Sigmoid colon (tissue), 4 donors: ENCODE results near the gene CARMIL3.

Experiments
- CTCF ChIP-seq, 4 experiments: fragments of 450-650 bp in 3 of 4; fragments of 200-600 bp in 1 of 4; IDR thresholded peaks; one replicate each; pipeline ENCODE4 v1.5.1; 2016 to 2019; ENCODE audit warnings: antibody characterized with exemption in 4 of 4, mild to moderate bottlenecking in 3 of 4, moderate library complexity in 2 of 4
- EP300 ChIP-seq, 4 donors: sonication (generic); formaldehyde crosslinking; IDR thresholded peaks; one replicate each; pipeline ENCODE4 v1.6.1; 2017; ENCODE audit warnings: antibody characterized with exemption in 4 of 4
- POLR2A ChIP-seq, 2 donors: fragments of 450-650 bp; IDR thresholded peaks; one replicate each; pipeline ENCODE4 v1.6.1; 2016; ENCODE audit warnings: antibody characterized with exemption in 2 of 2, mild to moderate bottlenecking in 2 of 2, moderate library complexity in 2 of 2

DNA sequence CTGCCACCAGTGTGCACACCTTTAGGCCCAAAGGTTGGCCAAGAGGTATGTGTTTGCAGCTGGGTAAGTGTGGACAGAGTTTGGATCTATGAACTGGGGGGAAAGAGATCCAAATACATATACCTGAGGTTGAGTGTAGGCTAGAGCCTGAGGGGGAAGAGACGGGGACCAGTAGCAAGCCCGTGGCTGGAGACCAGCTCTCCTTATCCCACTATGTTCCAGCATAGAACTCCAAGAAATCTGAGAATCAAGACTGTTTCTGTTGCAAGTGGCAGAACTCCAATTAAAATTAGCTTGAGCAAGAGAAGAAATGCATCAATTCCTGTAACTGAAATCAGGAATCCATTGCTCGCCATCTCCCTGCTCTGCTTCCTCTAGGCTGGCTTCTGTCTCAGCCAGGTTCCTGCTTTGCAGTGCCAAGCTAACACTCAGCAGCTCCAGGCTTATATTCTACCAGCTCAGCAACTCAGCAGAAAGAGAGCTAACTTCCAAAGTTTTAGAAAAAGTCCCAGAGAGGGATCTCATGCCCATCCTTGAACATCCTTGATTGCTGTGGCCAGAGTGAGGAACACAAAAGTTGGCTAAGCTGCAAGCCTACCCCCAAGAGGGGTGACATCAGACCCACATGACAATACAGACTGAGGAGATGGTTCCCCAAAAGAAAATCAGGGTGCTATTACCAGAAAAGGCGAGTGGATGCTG is 40.8 kb downstream of the CARMIL3 start:
- TF ChIP-seq CTCF (IDR thresholded peaks at IDR 0.05), result no peak
- no peak for TF ChIP-seq EP300 (IDR thresholded peaks at IDR 0.05)
- no peak for TF ChIP-seq POLR2A (IDR thresholded peaks at IDR 0.05)
